Measurements from ENCODE around the gene RHOC. TPM values are rescaled to one million over a fixed set of nuclear protein-coding genes. Genes with fewer than 3 reads are reported as not detected.

The RHOC gene
- polyA plus RNA-seq, 12 donors = 256 to 396 (median 290) TPM; not detected in 1

- DNase-seq = no peak
Observed at GRCh38 chr1:112704391-112704933, 2.5 kb downstream of the RHOC start.

- no peak for DNase-seq
Observed at GRCh38 chr1:112703706-112704105, 3.2 kb downstream of the RHOC start.

- no peak for DNase-seq
Observed at GRCh38 chr1:112702420-112703261, 4.3 kb downstream of the RHOC start.

- no peak for DNase-seq
Observed at GRCh38 chr1:112702067-112702395, 4.9 kb downstream of the RHOC start.

GRCh38 chr1:112701227-112702066, 5.5 kb downstream of the RHOC start:
- DNase-seq = no peak

GRCh38 chr1:112700290-112701226, 6.4 kb downstream of the RHOC start:
- peak; percentile 96 for DNase-seq

- no peak for DNase-seq
Observed at GRCh38 chr1:112699425-112700144, 7.3 kb downstream of the RHOC start.

GRCh38 chr1:112698366-112699310, 8.3 kb downstream of the RHOC start:
- no peak for DNase-seq

- no peak for DNase-seq
Observed at GRCh38 chr1:112697781-112698201, 9.1 kb downstream of the RHOC start.

GRCh38 chr1:112696578-112697314, 10.2 kb downstream of the RHOC start:
- no peak for DNase-seq

- no peak for DNase-seq
Observed at GRCh38 chr1:112695276-112695675, 11.7 kb downstream of the RHOC start.

- no peak for DNase-seq
Observed at GRCh38 chr1:112694363-112694929, 12.5 kb downstream of the RHOC start.

- DNase-seq = no peak
Observed at GRCh38 chr1:112693821-112694220, 13.1 kb downstream of the RHOC start.

- DNase-seq = no peak
Observed at GRCh38 chr1:112692681-112693080, 14.2 kb downstream of the RHOC start.

- DNase-seq = no peak
Observed at GRCh38 chr1:112689842-112690237, 17.1 kb downstream of the RHOC start.

GRCh38 chr1:112689196-112689841, 17.6 kb downstream of the RHOC start:
- DNase-seq = no peak

- peak; percentile 65 for DNase-seq
Observed at GRCh38 chr1:112688781-112689193, 18.1 kb downstream of the RHOC start.

Data from muscle of arm (tissue), 12 donors.